ENCODE results near the gene GULP1. TPM values are rescaled to one million over a fixed set of nuclear protein-coding genes. Genes with fewer than 3 reads are reported as not detected.

The GULP1 gene
- 22.8 TPM for total RNA-seq (ENCODE audit: unreplicated experiment)
- long read RNA-seq, partial matches to known transcripts = 0 of 7 reads
- long read RNA-seq, other reads (novel, unspliced or antisense) = 4 of 7 reads

- H3K27ac Mint-ChIP-seq (ENCODE audit: unreplicated experiment) = peak within 1 kb of the TSS; percentile 96
- H3K9me3 Mint-ChIP-seq (ENCODE audit: unreplicated experiment) = no peaks in the 10 kb centered on the region
- peak; percentile 82 for DNase-seq (ENCODE audit: low spot score)
- peak within 1 kb of the TSS; percentile 98 for H3K4me3 Mint-ChIP-seq (ENCODE audit: unreplicated experiment)
- peaks cover 15% of the 10 kb centered on the region for H3K27me3 Mint-ChIP-seq (ENCODE audit: unreplicated experiment)
- TF ChIP-seq CTCF (IDR thresholded peaks at IDR 0.05; ENCODE audit: unreplicated experiment) = peak; percentile 25
- H3K4me1 Mint-ChIP-seq (ENCODE audit: unreplicated experiment) = peaks cover 29% of the 10 kb centered on the region
- H3K36me3 Mint-ChIP-seq (ENCODE audit: low read depth, unreplicated experiment) = peaks cover 4% of the 10 kb centered on the region
These were observed at the start of gene GULP1 for GRCh38 chr2:188291617-188292347. TSS of gene GULP1 (plus strand) at chr2:188291874. CDS start at chr2:188477703, 185,829 bp downstream.

GRCh38 chr2:188243381-188243780 is 48.3 kb upstream of the GULP1 start:
- no peak for DNase-seq (ENCODE audit: low spot score)
- Mint-ChIP-seq H3K36me3 (ENCODE audit: low read depth, unreplicated experiment) (peaks cover 16% of the 10 kb centered on the region), H3K4me3 (ENCODE audit: unreplicated experiment) (no peak overlapping the region), H3K27me3 (ENCODE audit: unreplicated experiment) (no peaks in the 10 kb centered on the region), H3K4me1 (ENCODE audit: unreplicated experiment) (no peaks in the 10 kb centered on the region), H3K9me3 (ENCODE audit: unreplicated experiment) (no peaks in the 10 kb centered on the region), H3K27ac (ENCODE audit: unreplicated experiment) (no peak overlapping the region)
- TF ChIP-seq CTCF (IDR thresholded peaks at IDR 0.05; ENCODE audit: unreplicated experiment) = no peak

- no peaks in the 10 kb centered on the region for H3K4me1 Mint-ChIP-seq (ENCODE audit: unreplicated experiment)
- no peak for DNase-seq (ENCODE audit: low spot score)
- no peak overlapping the region for H3K27ac Mint-ChIP-seq (ENCODE audit: unreplicated experiment)
These were observed 47.3 kb upstream of the GULP1 start for GRCh38 chr2:188244383-188244782.

GRCh38 chr2:188245230-188245629 is 46.4 kb upstream of the GULP1 start:
- no peak for DNase-seq (ENCODE audit: low spot score)
- H3K27me3 Mint-ChIP-seq (ENCODE audit: unreplicated experiment) = no peaks in the 10 kb centered on the region
- peaks cover 8% of the 10 kb centered on the region for H3K36me3 Mint-ChIP-seq (ENCODE audit: low read depth, unreplicated experiment)
- TF ChIP-seq CTCF (IDR thresholded peaks at IDR 0.05; ENCODE audit: unreplicated experiment) = no peak
- H3K9me3 Mint-ChIP-seq (ENCODE audit: unreplicated experiment) = no peaks in the 10 kb centered on the region
- H3K4me1 Mint-ChIP-seq (ENCODE audit: unreplicated experiment) = no peaks in the 10 kb centered on the region
- no peak overlapping the region for H3K27ac Mint-ChIP-seq (ENCODE audit: unreplicated experiment)
- no peak overlapping the region for H3K4me3 Mint-ChIP-seq (ENCODE audit: unreplicated experiment)

More at GRCh38 chr2:188244383-188244782, 47.3 kb upstream of the GULP1 start:
- H3K4me3 Mint-ChIP-seq (ENCODE audit: unreplicated experiment) = no peak overlapping the region
- no peaks in the 10 kb centered on the region for H3K9me3 Mint-ChIP-seq (ENCODE audit: unreplicated experiment)
- H3K36me3 Mint-ChIP-seq (ENCODE audit: low read depth, unreplicated experiment) = peaks cover 8% of the 10 kb centered on the region
- no peaks in the 10 kb centered on the region for H3K27me3 Mint-ChIP-seq (ENCODE audit: unreplicated experiment)
- no peak for TF ChIP-seq CTCF (IDR thresholded peaks at IDR 0.05; ENCODE audit: unreplicated experiment)

GRCh38 chr2:188248513-188248912 is 43.2 kb upstream of the GULP1 start:
- DNase-seq (ENCODE audit: low spot score) = no peak
- Mint-ChIP-seq H3K27me3 (ENCODE audit: unreplicated experiment) (no peaks in the 10 kb centered on the region), H3K27ac (ENCODE audit: unreplicated experiment) (no peak overlapping the region), H3K9me3 (ENCODE audit: unreplicated experiment) (no peaks in the 10 kb centered on the region), H3K4me1 (ENCODE audit: unreplicated experiment) (no peaks in the 10 kb centered on the region), H3K36me3 (ENCODE audit: low read depth, unreplicated experiment) (no peaks in the 10 kb centered on the region), H3K4me3 (ENCODE audit: unreplicated experiment) (no peak overlapping the region)
- TF ChIP-seq CTCF (IDR thresholded peaks at IDR 0.05; ENCODE audit: unreplicated experiment) = no peak
